K562 (cell line): ENCODE data around the gene PRKCE. TPM values are rescaled to one million over a fixed set of nuclear protein-coding genes. Genes with fewer than 3 reads are reported as not detected.
A peak's percentile ranks its signal among the peaks of the same experiment; 100 is the strongest.

Experiments
- ATAC-seq: fragments of 200-7000 bp; cut with Tn5 transposase; 3 replicates; pipeline ENCODE4 v1.9.1; 2020; ENCODE audit warnings: moderate library complexity
- BruUV-seq: library from RNA; stranded (reverse); fragments of 400-500 nt; replicated peaks from 2 replicates; lab custom pipeline; 2021; lab: Mats Ljungman, UMichigan
- CTCF ChIA-PET: fragments of 300-600 bp; formaldehyde crosslinking; extraction: SDS; loops from one replicate; lab custom pipeline; 2021; ENCODE audit warnings: low intra/inter-chr PET ratio; lab: Yijun Ruan, JAX
- POLR2A ChIA-PET: fragments of 300-600, 350-650 bp; sonication (Branson Sonifier 250); formaldehyde crosslinking; extraction: SDS; loops from one replicate; lab custom pipeline; 2021; ENCODE audit warnings: antibody characterized with exemption, inconsistent platforms; lab: Yijun Ruan, JAX
- DNase-seq, 4 experiments: peaks; one replicate each; pipeline versions ENCODE4 v3.0.0 to v3.0.0-alpha.2; 2011 to 2018; ENCODE audit warnings: low spot score in 3 of 4, mixed read lengths in 3 of 4; ENCODE audit errors: extremely low read depth in 1 of 4
- FAIRE-seq: peaks from 2 replicates; lab custom pipeline; 2011; peaks lifted over from hg19 to GRCh38; lab: Jason Lieb, UNC
- H2AFZ ChIP-seq: 2 replicates; pipeline ENCODE4 v1.6.0; 2011; ENCODE audit warnings: low read depth, low read length, control low read depth, inconsistent platforms
- H3K27ac ChIP-seq: fragments of 200-600 bp; 3 replicates; pipeline ENCODE4 v1.8.0; 2011; ENCODE audit warnings: low read depth, mild to moderate bottlenecking, control low read depth, inconsistent platforms, low read length, moderate library complexity, mixed read lengths; ENCODE audit errors: extremely low read depth
- H3K27me3 ChIP-seq, 2 experiments: fragments of 300-600 bp in 1 of 2; 2 replicates in 1 of 2; 3 replicates in 1 of 2; pipeline versions ENCODE4 v1.6.0 to v1.8.0; 2011; ENCODE audit warnings: inconsistent platforms in 2 of 2, low read length in 2 of 2, mild to moderate bottlenecking in 1 of 2, mixed read lengths in 1 of 2, moderate library complexity in 1 of 2; ENCODE audit not compliant: control insufficient read depth in 2 of 2, insufficient read depth in 2 of 2
- H3K36me3 ChIP-seq: fragments of 300-600 bp; 3 replicates; pipeline ENCODE4 v1.8.0; 2011; ENCODE audit warnings: mild to moderate bottlenecking, low read length, inconsistent platforms; ENCODE audit not compliant: control insufficient read depth, insufficient read depth
- H3K4me1 ChIP-seq, 2 experiments: fragments of 200-600 bp in 1 of 2; replicated peaks in 1 of 2; 2 replicates in 1 of 2; 3 replicates in 1 of 2; pipeline versions ENCODE4 v1.5.1 to v1.8.0; 2011; ENCODE audit warnings: inconsistent platforms in 2 of 2, low read length in 2 of 2, mild to moderate bottlenecking in 1 of 2, mixed read lengths in 1 of 2, moderate library complexity in 1 of 2; ENCODE audit not compliant: control insufficient read depth in 2 of 2, insufficient read depth in 2 of 2
- H3K4me2 ChIP-seq: 2 replicates; pipeline ENCODE4 v1.6.1; 2011; ENCODE audit warnings: low read length, control low read depth, inconsistent platforms, mixed read lengths; ENCODE audit not compliant: insufficient read depth
- H3K4me3 ChIP-seq: fragments of 200-600 bp; sonication (generic), shearing (Covaris generic); 2 replicates; pipeline ENCODE4 v1.5.1; 2016; ENCODE audit warnings: control low read depth, inconsistent platforms
- H3K79me2 ChIP-seq: fragments of 200-600 bp; 3 replicates; pipeline ENCODE4 v1.8.0; 2011; ENCODE audit warnings: low read length, inconsistent platforms; ENCODE audit not compliant: control insufficient read depth, insufficient read depth
- H3K9ac ChIP-seq, 2 experiments: 2 replicates each; pipeline versions ENCODE4 v1.6.0 to v1.6.1; 2011; ENCODE audit warnings: low read depth in 2 of 2, low read length in 2 of 2, control low read depth in 1 of 2, inconsistent platforms in 1 of 2, mild to moderate bottlenecking in 1 of 2, mixed read lengths in 1 of 2; ENCODE audit not compliant: insufficient read depth in 1 of 2
- H3K9me1 ChIP-seq: one replicate; pipeline ENCODE4 v1.6.0; 2011; ENCODE audit warnings: inconsistent platforms, mild to moderate bottlenecking, low read length, moderate library complexity; ENCODE audit not compliant: control insufficient read depth, insufficient read depth
- H3K9me3 ChIP-seq: replicated peaks from 2 replicates; pipeline ENCODE4 v1.5.1; 2011; ENCODE audit warnings: low read depth, low read length, inconsistent platforms; ENCODE audit not compliant: control insufficient read depth, insufficient read depth
- H4K20me1 ChIP-seq: replicated peaks from 2 replicates; pipeline ENCODE4 v1.6.1; 2011; ENCODE audit warnings: low read length, inconsistent platforms, mixed read lengths; ENCODE audit not compliant: control insufficient read depth, insufficient read depth
- ARID1B ChIP-seq: fragments of 450-650 bp; IDR thresholded peaks from 2 replicates; pipeline ENCODE4 v1.6.1; 2016; ENCODE audit warnings: antibody characterized with exemption, mild to moderate bottlenecking, inconsistent platforms
- CBFA2T2 ChIP-seq: fragments of 450-650 bp; conservative IDR thresholded peaks from 2 replicates; pipeline ENCODE4 v1.6.1; 2017; ENCODE audit warnings: mild to moderate bottlenecking
- CBFA2T3 ChIP-seq: fragments of 450-650 bp; IDR thresholded peaks from 2 replicates; pipeline ENCODE4 v1.6.1; 2017
- CREM ChIP-seq: IDR thresholded peaks from 2 replicates; pipeline ENCODE4 v1.6.1; 2014; ENCODE audit warnings: antibody characterized with exemption, low read depth
- HNRNPH1 ChIP-seq: fragments of 200-400 bp; formaldehyde crosslinking; optimal IDR thresholded peaks from 2 replicates; pipeline ENCODE3; 2017; ENCODE audit warnings: low read depth, mild to moderate bottlenecking, low read length, moderate library complexity
- MEIS2 ChIP-seq: fragments of 450-650 bp; IDR thresholded peaks from 2 replicates; pipeline ENCODE4 v1.6.1; 2014; ENCODE audit warnings: mild to moderate bottlenecking; ENCODE audit not compliant: partially characterized antibody
- RUNX1 ChIP-seq: sonication (generic); IDR thresholded peaks from 2 replicates; pipeline ENCODE4 v1.6.1; 2016; ENCODE audit warnings: antibody characterized with exemption, low read depth
- WGBS: fragments of 100-300 bp; shearing (Covaris generic); methylation state at CpG from one replicate; pipeline ENCODE4 v1.1.6; 2016; ENCODE audit warnings: low coverage, mixed read lengths; ENCODE audit not compliant: insufficient coverage; ENCODE audit errors: missing lambda C conversion rate; 5-methylcytosine and 5-hydroxymethylcytosine counted together
- in situ Hi-C: fragments of 300-500 bp; cut with MboI; formaldehyde crosslinking; loops from 4 replicates; pipeline ENCODE4 v1.15.0; 2018; ENCODE audit warnings: inconsistent platforms, mixed read lengths
- intact Hi-C: fragments of 100-400 bp; cut with micrococcal nuclease; formaldehyde crosslinking; loops from 2 replicates; pipeline ENCODE4 v1.14.2; 2022
- polyA plus RNA-seq, 8 experiments: library from polyadenylated mRNA; depleted of rRNA in 4 of 8; stranded (reverse) in 5 of 8; unstranded in 3 of 8; fragments of >200 nt; fragmentation: Nextera tagmentation in 2 of 8; fragmentation: Illumina TruSeq in 1 of 8; extraction: Ambion mirVana in 2 of 8; extraction: Trizol in 1 of 8; gene quantifications; 2 replicates each; pipeline versions ENCODE4 v1.2.1 to v1.2.3, GENCODE V29; 2011 to 2014; ENCODE audit warnings: inconsistent platforms in 1 of 8, missing spikeins in 1 of 8
- total RNA-seq, 7 experiments: library from RNA; depleted of rRNA in 6 of 7; stranded (reverse); fragments of >200 nt in 6 of 7; fragmentation: Illumina TruSeq in 2 of 7; extraction: Trizol in 2 of 7; gene quantifications; 2 replicates each; pipeline versions ENCODE4 v1.2.1 to v1.2.3, GENCODE V29; 2011 to 2021; ENCODE audit warnings: low replicate concordance in 1 of 7
- TF ChIP-seq, protein P1 (sequence below): fragments of 450-650 bp; formaldehyde crosslinking; IDR thresholded peaks from 2 replicates; pipeline ENCODE4 v1.4.0; 2020; ENCODE audit warnings: mild to moderate bottlenecking, moderate library complexity

PRKCE gene
- total and polyA plus RNA-seq, 9 of the 15 experiments (the other 6 are each of a cell fraction or from before 2014, with no cell fraction given) = 0.06 to 1.0 (median 0.22) TPM; not detected in 1

DNA sequence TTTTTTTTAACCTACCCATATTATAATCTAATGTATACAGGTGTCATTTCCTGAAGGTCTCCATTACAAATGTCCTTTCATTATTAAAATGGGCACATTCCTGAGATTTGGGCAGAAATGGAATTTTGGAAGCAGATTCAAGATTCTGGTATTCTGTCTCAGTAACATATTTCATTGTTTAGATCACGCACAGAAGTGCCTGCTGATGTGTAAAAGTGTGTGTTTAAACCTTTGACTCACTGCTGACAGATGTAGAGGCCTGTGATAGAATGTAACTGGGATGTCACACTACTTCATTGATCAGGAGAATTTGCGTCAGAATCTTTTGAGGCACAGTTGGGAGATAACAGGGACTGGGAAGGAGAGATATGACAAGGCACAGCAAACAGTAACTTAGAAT is 368.9 kb downstream of the PRKCE start:
- H4K20me1 ChIP-seq = no peaks in the 10 kb centered on the region
- ChIA-PET CTCF (no interaction called here), POLR2A (no interaction called here)
- intact Hi-C loops = no loop called here
- H3K4me2 ChIP-seq = no peak overlapping the region
- H3K27me3 ChIP-seq = peaks cover 16 to 46% of the 10 kb centered on the region in 2 experiments
- DNase-seq = no peak
- 0% methylated on average over 2 of the region's 2 CpGs for WGBS
- H3K79me2 ChIP-seq = no peaks in the 10 kb centered on the region
- no peak overlapping the region for H3K27ac ChIP-seq
- no peak overlapping the region for H2AFZ ChIP-seq
- no peak for ATAC-seq
- H3K9me3 ChIP-seq = 0 out of 2 replicates have a peak, but pooled peaks cover 2% of the 10 kb centered on the region
- no peak overlapping the region for H3K9ac ChIP-seq
- FAIRE-seq = no peak
- H3K4me3 ChIP-seq = no peak overlapping the region
- no peaks in the 10 kb centered on the region for H3K9me1 ChIP-seq
- no TSS peak for BruUV-seq
- H3K36me3 ChIP-seq = no peaks in the 10 kb centered on the region
- no peaks in the 10 kb centered on the region; a peak in 1 of 5 replicates for H3K4me1 ChIP-seq
- 0 out of 2 replicates have a peak, but pooled peaks have one; percentile 22 for TF ChIP-seq CREM
- peak; percentile 36; the same call in 1 of the 2 replicates for TF ChIP-seq ARID1B
- peak; percentile 15 for TF ChIP-seq MEIS2
- TF ChIP-seq RUNX1 = no peak
- TF ChIP-seq, protein P1, sequence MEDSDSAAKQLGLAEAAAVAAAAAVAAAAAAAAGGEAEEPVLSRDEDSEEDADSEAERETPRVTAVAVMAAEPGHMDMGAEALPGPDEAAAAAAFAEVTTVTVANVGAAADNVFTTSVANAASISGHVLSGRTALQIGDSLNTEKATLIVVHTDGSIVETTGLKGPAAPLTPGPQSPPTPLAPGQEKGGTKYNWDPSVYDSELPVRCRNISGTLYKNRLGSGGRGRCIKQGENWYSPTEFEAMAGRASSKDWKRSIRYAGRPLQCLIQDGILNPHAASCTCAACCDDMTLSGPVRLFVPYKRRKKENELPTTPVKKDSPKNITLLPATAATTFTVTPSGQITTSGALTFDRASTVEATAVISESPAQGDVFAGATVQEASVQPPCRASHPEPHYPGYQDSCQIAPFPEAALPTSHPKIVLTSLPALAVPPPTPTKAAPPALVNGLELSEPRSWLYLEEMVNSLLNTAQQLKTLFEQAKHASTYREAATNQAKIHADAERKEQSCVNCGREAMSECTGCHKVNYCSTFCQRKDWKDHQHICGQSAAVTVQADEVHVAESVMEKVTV (CRISPR knock-in tag) = no peak
- no peak for TF ChIP-seq HNRNPH1
- peak; percentile 21; the same call in 1 of the 2 replicates for TF ChIP-seq CBFA2T2
- TF ChIP-seq CBFA2T3 = peak; percentile 43
- TF ChIP-seq, all 486 proteins: peak for 5
- in situ Hi-C loops = no loop called here
